HG03378 (cell line): ENCODE results near the gene CST6.
"Not testable (repeated sequence)": the region's sequence is repeated elsewhere in the genome, so short reads cannot be mapped to it uniquely, and the experiment has no call there.

ENCODE experiments used
- ATAC-seq: cut with Tn5 transposase; IDR thresholded peaks from one replicate; pipeline ENCODE4 v1.9.1; 2021; ENCODE audit warnings: mild to moderate bottlenecking, moderate library complexity; ENCODE audit not compliant: unreplicated experiment

Gene CST6

DNA sequence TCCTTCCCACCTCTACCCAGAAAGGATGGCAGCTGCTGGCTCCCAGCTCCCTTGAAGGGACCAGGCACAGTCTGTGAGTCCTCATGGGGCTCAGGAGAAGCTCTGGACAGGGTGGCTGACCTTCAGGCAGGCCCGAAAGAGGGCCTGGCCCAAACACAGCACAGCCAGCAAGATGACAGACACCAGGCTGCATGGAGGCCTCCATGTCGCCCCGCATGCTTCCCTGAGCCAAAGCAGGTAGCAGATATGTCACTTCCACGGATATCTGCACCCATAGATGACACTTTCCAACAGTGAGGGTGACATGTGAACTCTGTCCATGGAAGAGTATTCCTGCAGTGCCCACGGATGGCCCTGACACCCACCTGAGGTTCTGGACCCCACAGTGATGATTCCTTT, 28.2 kb upstream of the CST6 start:
- no peak for ATAC-seq

DNA sequence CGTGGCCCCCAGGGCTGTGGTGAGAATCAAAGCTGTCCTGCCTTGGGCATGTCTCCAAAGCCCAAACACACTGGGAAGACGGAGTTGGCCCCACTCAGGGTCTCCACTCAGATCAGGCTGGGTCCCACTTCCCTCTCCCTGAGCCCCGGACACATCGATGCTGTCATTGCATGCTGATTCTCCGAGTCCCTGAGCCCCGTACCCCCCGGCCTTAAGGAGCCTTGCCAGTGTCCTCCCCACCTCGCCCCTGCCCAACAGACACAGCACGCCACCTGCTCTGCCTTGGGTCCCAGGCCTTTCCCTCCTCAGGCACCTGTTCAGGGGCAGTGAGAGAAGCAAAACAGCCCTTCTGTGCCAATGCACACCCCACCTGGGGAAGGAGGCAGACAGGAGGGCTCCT, 24.5 kb upstream of the CST6 start:
- no peak for ATAC-seq

DNA sequence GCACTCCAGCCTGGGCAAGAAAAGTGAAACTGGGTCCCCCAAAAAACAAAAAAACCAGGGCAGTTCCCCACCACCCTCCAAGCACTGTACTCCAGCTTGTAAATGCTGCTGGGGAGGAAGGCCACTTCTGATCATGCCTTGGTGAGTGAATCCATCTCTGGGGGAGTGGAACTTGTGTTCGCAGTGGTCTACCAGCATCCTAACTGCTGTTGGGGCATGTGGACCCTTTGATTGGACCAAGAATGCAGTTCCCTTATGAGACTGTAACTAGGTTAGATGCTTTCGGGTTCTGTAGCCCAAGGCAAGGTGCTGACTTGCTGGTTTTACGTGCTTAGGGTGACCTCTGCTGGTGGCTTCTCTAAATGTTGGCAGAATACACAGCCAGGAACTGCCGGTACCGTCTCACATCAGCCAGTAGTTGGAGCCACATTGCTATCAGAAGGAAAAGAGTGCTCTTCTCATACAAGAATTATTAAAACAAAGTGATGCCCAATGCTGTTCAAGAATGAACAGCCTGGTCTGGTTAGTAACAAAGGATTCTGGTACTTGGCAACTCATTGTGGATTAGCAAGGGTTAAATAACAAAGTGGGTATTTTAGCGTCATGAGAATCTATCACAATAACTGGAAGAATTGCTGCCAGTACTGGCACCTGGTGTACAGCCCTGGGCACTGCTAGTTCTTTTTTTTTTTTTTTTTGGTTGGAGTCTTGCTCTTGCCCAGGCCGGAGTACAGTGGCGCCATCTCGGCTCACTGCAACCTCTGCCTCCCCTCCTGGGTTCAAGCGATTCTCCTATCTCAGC, 22.8 kb upstream of the CST6 start:
- peak; percentile 92 for ATAC-seq

DNA sequence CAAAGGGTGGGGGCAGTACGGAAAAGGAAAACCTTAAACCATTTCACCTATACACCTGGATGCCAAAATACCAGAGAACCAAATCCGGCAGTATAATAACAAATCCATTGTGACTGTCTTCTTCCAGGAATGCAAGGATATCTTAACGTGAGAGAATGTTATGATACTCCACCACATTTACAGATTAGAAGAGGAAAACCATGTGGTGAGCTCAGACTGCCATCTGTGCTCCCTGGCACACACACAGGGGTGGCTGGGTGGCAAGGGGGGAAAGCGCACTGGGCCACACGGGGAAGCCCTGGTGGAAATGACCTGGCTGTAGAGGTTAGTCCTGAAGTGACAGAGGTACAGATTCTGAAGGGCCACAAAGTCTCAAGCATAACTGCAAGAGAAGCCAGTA, 19.8 kb upstream of the CST6 start:
- no peak for ATAC-seq

DNA sequence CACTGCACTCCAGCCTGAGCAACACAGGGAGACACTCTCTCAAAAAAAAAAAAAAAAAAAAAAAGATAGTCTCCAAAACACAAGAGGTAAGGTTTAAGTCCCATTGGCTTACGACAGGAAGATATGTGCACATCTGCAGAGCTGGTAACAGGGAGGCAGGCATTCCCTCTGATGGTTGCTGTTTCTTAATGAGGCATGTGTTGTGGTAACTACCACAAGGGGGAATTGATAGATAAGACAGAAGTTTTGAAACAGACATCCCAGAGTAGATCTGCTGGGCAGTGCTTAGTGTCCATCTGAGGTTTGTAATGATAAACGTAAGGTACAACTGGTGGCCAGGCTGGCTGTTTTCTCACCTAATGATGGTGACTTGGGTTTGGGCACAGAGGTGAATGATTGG, 14.5 kb upstream of the CST6 start:
- ATAC-seq: no peak

DNA sequence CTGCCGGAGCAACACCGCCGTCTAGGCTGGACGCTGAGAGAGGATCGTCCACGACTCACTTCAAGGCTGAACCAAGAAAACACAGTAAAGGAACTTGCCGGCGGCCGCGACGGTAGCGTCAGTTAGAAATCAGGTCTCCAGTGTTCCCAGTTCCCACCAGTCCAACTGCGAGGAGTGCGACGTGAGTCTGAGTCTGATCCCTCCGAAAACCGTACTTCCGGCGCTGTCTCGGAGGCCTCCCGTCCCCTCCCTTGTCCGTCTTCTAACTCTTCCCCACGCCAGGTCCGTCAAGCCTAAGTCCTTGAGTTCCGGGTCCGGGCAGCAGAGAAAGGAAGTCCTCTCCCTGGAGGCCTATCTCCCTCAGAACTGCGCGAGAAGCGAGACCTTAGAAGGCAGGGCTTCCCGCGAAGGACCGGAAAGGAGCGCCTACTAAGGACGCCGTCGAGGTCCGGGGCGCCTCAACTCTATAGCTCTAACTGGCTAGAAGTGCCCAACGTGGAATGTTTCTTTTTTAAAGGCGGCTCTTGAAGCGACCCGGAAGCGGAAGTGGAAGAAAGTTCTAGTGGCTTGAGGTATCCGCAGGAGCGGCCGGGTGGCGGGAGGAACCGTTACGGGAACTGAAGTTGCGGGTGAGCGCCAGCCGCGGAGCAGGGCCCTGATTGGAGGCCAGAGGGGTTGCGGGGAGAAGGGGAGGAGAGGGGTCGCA, 9.7 kb upstream of the CST6 start, which contains the start of the genes BANF1 and EIF1AD:
Gene BANF1, plus strand, starts transcription at position 562 of the 706 bp plus-strand sequence. CDS start 748 bp downstream, outside the sequence.
Gene EIF1AD, minus strand, starts transcription at position 216 of the 706 bp plus-strand sequence. CDS start 1,768 bp downstream, outside the sequence.
- peak; percentile 71 for ATAC-seq

DNA sequence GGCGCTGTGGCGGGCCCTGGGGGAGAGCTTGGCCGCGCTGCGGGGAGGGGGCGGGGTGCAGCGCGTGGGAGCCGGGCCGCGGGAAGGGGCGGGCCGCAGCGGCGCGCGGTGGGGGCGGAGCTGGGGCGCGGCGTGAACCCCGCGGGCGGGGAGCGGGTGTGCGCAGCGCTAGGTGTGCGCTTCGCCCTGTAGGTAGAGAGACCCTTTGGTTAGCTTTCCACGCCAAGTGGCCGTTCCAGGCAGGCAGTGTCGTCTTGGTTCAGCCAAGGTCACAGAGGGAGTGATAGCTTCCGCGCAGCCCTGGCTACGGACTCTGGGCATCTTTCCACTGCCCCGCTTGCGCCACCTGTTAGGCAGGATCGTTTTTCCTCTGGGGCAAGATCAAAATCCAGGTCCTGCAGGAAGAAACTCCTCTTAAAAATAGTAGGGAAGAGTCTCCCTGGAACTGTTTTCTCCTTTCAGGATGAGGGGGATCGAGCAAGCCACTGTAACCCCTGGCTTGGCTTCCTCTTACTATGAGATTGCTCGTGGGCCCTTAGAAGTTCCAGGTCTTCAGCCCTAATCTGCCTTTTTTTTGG, 9.1 kb upstream of the CST6 start:
- ATAC-seq: peak; percentile 27

DNA sequence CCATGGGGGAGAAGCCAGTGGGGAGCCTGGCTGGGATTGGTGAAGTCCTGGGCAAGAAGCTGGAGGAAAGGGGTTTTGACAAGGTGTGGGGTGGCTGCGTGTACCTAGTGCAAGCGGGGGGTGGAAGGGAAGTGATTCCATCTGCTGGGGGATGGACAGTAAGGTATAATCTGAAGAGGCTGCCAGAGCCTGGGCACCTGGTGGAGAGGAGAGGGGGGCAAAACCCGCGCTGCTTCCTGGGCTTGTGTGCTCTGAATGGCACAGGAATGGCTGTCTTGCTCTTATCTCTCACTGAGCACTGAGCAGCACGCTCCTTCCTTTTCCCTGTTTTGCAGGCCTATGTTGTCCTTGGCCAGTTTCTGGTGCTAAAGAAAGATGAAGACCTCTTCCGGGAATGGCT, 8.5 kb upstream of the CST6 start:
- no peak for ATAC-seq

DNA sequence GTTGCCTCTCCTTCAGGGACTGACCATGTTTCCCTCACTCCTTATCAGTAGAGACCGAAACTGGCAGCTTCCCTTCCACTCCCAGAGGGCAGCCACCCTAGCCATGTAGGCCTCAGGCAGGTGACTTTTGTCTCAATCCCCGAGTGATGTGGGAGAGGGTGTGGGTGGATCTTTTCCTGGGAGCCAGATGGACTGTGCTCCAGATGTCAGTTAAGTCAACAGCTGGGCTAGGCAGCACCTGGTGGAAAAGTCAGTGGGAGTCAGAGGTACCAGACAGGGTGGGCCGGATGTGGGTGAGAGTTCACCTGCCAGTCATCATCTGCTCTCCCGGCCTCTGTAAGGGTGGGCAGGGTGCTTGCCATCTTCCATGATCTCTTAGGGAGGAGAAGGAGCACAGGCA, 7.6 kb upstream of the CST6 start:
- no peak for ATAC-seq

DNA sequence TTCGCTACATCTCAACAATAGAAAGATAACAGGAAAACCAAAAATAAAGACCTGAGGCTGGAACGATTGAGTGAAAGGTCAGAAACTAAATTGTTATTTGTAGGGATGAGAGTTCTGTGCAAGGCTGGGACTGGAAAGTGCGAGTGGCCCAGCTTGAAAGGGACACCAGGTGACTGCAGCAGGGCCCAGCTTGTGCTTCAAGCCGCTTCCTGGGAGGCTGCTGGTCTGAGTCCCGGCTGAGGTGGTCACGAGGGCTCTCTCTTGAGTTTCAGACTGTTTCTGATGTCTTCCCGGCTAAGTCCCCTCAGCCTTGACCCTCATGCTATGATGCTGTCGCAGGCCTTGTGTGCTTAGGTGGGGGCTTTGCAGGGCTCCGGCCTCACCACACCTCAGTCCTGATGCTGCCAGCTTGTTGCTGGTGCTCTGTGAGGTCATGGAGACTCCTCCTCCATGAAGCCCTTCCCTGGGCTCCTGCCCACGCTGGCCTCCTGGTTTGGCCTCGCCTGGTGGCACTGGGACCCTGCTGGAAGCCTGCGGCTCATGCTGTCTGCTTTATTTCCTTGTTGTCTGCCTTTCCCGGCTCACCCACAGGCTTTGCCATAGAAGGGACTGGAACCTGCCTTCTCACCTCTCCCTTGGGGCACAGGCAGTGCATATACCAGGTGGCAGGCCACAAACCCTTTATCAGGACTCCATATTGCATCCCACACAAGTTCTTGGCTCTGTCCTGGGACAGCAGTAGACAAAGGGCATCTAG, 5.5 kb upstream of the CST6 start:
- no peak for ATAC-seq

DNA sequence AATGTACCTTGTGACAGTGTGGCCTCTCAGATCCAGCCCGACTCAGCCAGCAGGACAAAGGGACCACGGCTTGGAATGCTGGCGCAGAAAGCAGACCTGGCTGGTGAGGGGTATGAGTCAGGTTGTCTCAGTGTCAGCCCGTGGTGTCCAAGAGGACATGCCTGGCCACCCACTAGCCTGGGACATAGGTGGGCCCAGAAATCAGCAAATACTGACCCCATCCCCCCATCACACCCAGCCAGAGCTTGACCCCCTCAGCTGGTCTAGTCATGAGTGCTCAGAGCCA, 5.0 kb upstream of the CST6 start:
- ATAC-seq: no peak

DNA sequence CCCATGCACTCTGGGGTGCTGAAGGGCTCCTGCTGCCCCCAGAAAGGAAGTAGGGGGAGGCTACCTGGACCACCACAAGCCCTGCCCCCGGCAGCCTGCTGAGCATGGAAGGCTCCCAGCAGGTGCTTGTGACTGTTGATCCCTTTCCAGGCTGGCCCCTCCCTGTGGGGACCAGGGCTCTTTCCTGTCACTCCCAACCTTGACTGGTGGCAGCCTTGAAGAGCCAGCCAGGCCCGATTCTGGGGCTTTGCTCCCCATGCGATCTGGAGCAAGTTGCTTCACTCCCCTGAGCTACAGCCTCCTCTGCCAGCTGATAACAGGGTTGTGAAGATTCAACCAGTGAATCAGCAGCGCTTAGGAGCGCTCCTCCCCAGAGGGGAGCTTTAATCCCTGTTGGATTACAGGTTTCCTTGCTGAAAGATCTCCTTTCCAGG, 4.6 kb upstream of the CST6 start:
- no peak for ATAC-seq

DNA sequence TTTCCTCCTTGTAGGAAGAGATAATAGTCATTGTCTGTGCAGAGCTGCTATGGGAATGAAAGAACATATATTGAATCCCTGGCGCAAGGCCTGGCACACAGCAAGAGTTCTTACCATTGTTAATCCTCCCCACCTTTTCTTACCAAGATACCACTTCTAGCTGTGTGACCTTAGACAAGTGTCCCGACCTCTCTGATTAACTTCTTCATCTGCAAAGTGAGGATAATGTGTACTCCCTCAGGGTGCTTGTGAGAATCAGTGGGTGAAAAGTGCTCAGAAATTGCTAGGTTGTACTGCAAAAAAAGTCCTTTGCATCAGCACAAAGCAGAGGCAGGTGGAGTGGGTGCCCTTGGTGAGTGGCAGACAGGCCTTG, 3.7 kb upstream of the CST6 start:
- no peak for ATAC-seq

DNA sequence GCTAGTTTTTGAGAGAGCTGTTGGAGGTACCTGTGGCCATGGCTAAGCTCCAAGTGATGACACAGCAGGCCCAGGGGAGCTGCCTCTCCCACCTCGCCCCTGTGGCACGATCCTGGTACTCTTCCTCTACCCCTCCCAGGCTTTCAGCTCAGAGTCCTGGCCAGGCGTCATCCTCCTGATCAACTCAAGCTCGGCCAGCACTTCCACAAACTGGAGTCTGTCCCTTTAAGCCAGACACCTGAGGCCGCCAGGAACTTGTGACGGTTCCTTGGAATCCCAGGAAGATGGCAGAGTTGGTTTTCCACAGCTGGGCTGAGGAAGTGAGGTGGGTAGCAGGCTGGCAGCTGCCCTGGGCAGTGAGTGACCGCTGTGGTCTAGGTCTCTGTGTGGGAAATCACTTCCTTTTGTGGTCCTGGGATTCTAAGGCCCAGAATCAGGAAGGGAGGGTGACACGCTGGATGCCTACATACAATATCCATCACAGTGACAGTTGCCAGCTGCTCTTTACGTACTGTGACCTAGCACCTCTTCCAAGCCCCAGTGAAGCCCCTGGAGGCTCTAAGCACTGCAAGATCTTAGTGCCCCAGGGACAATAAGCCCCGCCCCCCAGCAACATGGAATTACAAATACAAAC, 3.2 kb upstream of the CST6 start:
- no peak for ATAC-seq

DNA sequence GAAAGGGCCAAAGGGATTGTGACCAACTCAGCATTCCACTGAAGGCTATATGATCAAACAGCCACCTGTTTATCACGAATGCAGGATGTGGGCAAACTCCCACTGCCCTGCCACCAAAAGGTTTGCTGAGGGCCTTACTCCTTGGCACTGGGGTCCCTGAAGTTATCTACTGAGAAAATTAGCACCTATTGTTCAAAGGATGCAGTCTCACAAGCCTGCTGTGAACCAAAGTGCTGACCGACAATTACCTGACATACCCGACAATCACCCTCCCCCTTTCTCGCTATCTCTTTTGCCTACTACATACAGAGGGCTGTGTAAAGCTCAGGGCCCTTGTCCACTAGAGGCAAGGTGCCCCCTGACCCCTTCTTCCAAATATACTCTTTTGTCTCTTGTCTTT, 1.8 kb upstream of the CST6 start:
- ATAC-seq: not testable (repeated sequence)

DNA sequence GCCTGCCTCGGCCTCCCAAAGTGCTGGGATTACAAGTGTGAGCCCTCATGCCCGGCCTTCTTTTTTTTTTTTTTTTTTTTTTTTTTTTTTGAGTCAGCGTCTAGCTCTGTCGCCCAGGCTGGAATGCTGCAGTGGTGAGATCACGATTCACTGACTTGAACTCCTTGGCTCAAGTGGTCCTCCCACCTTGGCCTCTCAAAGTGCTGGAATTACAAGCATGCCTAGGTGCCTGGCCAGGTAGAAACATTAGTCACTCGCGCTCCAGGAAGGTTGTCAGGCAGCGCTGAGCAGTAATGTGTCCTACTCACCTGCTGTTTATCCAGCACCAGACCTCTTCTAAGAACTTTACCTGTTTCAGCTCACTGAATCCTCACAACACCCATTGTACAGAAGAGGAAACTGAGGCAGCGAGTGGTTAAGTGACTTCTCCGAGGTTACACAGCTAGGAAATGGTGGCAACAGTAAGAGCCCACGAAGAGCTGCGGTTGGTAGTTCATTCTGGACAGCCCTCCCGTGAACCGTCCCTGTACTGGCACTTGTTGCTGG, 496 bp upstream of the CST6 start:
- ATAC-seq: no peak

DNA sequence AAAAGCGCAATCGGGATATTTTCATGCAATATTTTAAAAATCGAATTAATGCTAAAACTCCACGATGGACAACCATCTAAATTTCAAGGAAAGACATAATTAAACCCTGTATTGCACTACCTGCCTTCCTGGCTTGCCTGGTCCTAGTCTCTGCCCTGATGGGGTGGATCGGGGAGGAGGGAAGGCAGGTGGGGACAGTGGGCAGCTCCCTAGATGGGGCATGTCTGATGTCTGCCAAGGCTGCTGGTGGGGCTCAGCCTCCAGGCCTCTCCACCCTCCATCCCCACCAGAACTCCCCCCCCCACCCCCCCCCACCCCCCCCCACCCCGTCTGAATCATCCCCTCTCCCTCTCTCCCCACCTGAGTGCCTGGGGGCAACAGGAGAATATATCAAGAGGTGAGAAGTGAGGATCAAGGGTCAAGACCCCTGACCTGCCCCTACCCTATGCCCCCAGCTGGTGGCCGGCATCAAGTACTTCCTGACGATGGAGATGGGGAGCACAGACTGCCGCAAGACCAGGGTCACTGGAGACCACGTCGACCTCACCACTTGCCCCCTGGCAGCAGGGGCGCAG, 650 bp downstream of the CST6 start:
- no peak for ATAC-seq

DNA sequence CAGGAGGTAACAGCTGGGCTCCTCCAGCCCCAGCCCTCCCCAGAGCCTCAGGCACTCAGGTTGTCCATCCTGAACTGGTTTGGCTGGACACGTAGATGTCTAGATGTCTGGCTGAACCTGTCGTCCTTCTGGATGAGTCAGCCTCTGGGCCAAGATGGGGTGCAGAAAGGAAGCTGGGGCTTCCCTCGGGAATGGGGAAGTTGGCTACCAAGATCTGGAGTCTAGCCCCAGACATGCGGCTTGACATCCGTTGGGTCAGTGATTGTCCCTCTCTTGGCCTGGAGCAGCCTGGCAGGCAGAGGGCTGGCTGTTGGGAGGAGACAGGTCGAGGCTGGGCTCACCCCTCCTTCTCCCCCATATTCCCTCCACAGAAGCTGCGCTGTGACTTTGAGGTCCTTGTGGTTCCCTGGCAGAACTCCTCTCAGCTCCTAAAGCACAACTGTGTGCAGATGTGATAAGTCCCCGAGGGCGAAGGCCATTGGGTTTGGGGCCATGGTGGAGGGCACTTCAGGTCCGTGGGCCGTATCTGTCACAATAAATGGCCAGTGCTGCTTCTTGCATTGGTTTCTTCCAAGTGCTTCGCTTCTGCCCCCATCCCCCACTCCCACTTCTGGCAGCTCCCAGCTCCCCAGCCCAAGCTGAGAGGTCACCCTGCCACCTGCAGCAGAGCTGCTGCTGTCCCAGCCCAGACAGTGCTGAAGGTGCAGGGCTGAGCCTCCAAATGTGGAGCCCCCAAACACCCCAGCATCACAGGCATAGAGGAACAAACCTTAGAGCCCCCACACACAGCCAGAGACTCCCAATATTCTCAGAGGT, 1.3 kb downstream of the CST6 start:
- no peak for ATAC-seq

DNA sequence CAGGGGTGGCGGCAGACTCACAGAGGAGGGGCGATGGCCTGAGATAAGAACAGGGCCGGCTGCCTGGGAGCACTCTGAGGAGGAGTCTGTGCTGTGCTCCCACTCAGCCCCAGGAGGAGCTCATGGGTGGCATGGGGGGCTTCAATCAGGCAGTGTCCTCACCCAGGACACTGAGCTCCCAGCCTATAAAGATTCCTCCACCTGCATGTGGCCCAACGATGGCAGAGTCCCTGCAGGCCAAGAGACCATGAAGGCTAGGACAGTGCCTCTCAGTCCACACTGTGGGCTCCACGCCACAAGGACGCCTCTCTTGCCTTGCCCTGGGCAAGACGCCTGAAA, 1.9 kb downstream of the CST6 start:
- ATAC-seq: no peak
